ENCODE data around the gene PDHA1. TPM values are rescaled to one million over a fixed set of nuclear protein-coding genes. Genes with fewer than 3 reads are reported as not detected.
A peak's percentile ranks its signal among the peaks of the same experiment; 100 is the strongest.

PDHA1 gene
- total and polyA plus RNA-seq, 2 donors (not counting 1 experiment from before 2014, with no cell fraction given): 73.2 to 161 TPM

DNA sequence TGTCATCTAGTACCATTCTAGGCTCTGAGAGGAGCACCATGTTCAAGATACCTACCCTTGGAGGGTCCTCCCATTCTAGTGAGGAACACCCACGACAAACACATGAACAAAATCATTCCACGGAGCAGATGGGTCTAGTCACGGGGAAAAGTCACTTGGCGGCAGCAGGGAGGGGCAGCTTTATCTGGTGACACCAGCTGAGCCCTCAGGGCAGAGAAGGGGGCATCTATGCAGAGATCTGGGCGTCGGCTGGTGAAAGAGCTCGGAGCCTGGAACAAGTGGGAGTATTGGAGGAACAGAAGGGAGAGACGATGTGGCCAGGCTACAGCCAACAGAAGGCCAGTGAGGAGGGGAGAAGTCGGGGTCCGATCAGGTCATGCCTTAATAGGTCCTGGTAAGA is 11.9 kb upstream of the PDHA1 start:
- Histone ChIP-seq H3K27ac (ENCODE audit: insufficient read depth, low read length) (no peak overlapping the region), H2AFZ (ENCODE audit: low read length) (no peak overlapping the region), H3K36me3 (ENCODE audit: control insufficient read depth, insufficient read depth, low read length) (no peaks in the 10 kb centered on the region), H3K4me1 (ENCODE audit: control insufficient read depth, extremely low read depth, insufficient read depth, low read length) (no peaks in the 10 kb centered on the region), H3K27me3 (ENCODE audit: control insufficient read depth, insufficient read depth, low read length) (no peaks in the 10 kb centered on the region), H3K9me3 (ENCODE audit: control insufficient read depth, insufficient read depth, low read depth, low read length) (no peaks in the 10 kb centered on the region), H3K9ac (ENCODE audit: insufficient read depth, low read length) (no peak overlapping the region), H3K4me2 (ENCODE audit: extremely low read depth, insufficient read depth, low read length) (no peak overlapping the region), H3K4me3 (replicated peaks in 1 of 4; ENCODE audit: control extremely low read depth in 1 of 4, insufficient read depth in 1 of 4, low read depth in 3 of 4, low read length in 4 of 4) (no peak overlapping the region), H4K20me1 (ENCODE audit: control insufficient read depth, extremely low read depth, insufficient read depth, low read length) (no peaks in the 10 kb centered on the region), H3K79me2 (ENCODE audit: control insufficient read depth, insufficient read depth, low read length) (no peaks in the 10 kb centered on the region)
- DNase-seq (ENCODE audit: low read depth in 2 of 2): no peak
- TF ChIP-seq EZH2 (IDR thresholded peaks at IDR 0.05; ENCODE audit: low read length, missing control alignments): no peak
- TF ChIP-seq, protein P1, sequence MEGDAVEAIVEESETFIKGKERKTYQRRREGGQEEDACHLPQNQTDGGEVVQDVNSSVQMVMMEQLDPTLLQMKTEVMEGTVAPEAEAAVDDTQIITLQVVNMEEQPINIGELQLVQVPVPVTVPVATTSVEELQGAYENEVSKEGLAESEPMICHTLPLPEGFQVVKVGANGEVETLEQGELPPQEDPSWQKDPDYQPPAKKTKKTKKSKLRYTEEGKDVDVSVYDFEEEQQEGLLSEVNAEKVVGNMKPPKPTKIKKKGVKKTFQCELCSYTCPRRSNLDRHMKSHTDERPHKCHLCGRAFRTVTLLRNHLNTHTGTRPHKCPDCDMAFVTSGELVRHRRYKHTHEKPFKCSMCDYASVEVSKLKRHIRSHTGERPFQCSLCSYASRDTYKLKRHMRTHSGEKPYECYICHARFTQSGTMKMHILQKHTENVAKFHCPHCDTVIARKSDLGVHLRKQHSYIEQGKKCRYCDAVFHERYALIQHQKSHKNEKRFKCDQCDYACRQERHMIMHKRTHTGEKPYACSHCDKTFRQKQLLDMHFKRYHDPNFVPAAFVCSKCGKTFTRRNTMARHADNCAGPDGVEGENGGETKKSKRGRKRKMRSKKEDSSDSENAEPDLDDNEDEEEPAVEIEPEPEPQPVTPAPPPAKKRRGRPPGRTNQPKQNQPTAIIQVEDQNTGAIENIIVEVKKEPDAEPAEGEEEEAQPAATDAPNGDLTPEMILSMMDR (conservative IDR thresholded peaks at IDR 0.05 in 1 of 2, IDR thresholded peaks at IDR 0.05 in 1 of 2; ENCODE audit: low read depth in 1 of 2, low read length in 2 of 2): no peak

DNA sequence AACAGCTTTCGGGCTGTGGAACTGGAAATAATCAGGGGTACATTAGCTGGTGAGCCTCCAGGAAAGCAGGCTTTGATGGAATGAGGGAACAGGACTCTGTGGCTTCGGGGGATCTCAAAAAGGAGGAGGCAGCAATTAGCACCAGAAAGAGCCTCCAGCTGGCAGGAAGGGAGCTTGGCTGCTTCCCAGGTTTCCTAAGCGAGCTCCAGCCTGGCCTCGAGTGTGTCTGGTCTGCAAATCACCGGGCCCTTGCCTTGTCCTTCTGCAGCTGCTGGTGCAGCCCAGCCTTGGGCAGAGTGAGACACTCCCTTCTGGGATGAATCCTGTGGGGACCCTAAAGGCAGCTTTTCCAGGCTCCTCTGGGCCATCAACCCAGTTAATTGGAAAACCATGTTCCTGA is 10.7 kb upstream of the PDHA1 start:
- no peak overlapping the region for H2AFZ ChIP-seq (ENCODE audit: low read length)
- no peaks in the 10 kb centered on the region for H3K79me2 ChIP-seq (ENCODE audit: control insufficient read depth, insufficient read depth, low read length)
- H3K4me3 ChIP-seq (replicated peaks in 1 of 4; ENCODE audit: control extremely low read depth in 1 of 4, insufficient read depth in 1 of 4, low read depth in 3 of 4, low read length in 4 of 4): no peak overlapping the region
- H3K9ac ChIP-seq (ENCODE audit: insufficient read depth, low read length): no peak overlapping the region
- no peak for TF ChIP-seq EZH2 (IDR thresholded peaks at IDR 0.05; ENCODE audit: low read length, missing control alignments)
- TF ChIP-seq, protein P1 (conservative IDR thresholded peaks at IDR 0.05 in 1 of 2, IDR thresholded peaks at IDR 0.05 in 1 of 2; ENCODE audit: low read depth in 1 of 2, low read length in 2 of 2): no peak
- H3K9me3 ChIP-seq (ENCODE audit: control insufficient read depth, insufficient read depth, low read depth, low read length): no peaks in the 10 kb centered on the region
- H4K20me1 ChIP-seq (ENCODE audit: control insufficient read depth, extremely low read depth, insufficient read depth, low read length): no peaks in the 10 kb centered on the region
- no peaks in the 10 kb centered on the region for H3K4me1 ChIP-seq (ENCODE audit: control insufficient read depth, extremely low read depth, insufficient read depth, low read length)
- no peak overlapping the region for H3K4me2 ChIP-seq (ENCODE audit: extremely low read depth, insufficient read depth, low read length)
- H3K27me3 ChIP-seq (ENCODE audit: control insufficient read depth, insufficient read depth, low read length): no peaks in the 10 kb centered on the region
- peak; percentile 10 to 43 for DNase-seq (ENCODE audit: low read depth in 2 of 2)
- H3K36me3 ChIP-seq (ENCODE audit: control insufficient read depth, insufficient read depth, low read length): no peaks in the 10 kb centered on the region
- no peak overlapping the region for H3K27ac ChIP-seq (ENCODE audit: insufficient read depth, low read length)

DNA sequence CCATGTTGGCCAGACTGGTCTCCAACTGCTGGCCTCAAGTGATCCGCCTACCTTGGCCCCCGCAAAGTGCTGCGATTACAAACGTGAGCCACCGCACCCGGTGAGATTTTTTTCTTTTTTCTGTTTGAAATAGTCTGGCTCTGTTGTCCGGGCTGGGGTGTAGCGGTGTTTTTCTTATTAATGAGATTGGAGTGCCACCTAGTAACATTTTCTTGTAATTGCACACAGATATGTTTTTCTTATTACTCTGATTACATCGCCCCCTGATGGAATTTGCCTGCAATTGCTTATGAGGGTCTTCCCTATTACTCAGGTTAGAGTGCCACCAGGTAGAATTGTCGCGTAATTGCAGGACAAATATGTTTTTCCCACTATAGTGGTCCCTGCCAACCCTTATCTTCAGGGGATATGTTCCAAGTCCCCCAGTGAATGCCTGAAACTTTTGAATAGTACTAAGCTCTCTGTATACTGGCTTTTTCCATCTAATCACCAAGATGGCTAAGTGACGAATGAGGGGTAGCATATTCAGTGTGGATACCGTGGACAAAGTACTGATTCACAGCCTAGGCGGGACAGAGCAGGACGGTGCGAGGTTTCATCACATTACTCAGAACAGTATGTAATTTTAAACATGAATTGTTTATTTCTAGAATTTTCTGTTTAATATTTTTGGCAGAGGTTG is 8.6 kb upstream of the PDHA1 start:
- peak in 1 of 2 donors; percentile 20 for DNase-seq (ENCODE audit: low read depth in 2 of 2)
- H3K4me1 ChIP-seq (ENCODE audit: control insufficient read depth, extremely low read depth, insufficient read depth, low read length): no peaks in the 10 kb centered on the region

More for the DNA sequence above, 8.6 kb upstream of the PDHA1 start:
- Histone ChIP-seq H2AFZ (ENCODE audit: low read length) (no peak overlapping the region), H3K4me3 (replicated peaks in 1 of 4; ENCODE audit: control extremely low read depth in 1 of 4, insufficient read depth in 1 of 4, low read depth in 3 of 4, low read length in 4 of 4) (no peak overlapping the region), H3K9me3 (ENCODE audit: control insufficient read depth, insufficient read depth, low read depth, low read length) (no peaks in the 10 kb centered on the region), H3K79me2 (ENCODE audit: control insufficient read depth, insufficient read depth, low read length) (no peaks in the 10 kb centered on the region), H3K4me2 (ENCODE audit: extremely low read depth, insufficient read depth, low read length) (no peak overlapping the region), H3K27me3 (ENCODE audit: control insufficient read depth, insufficient read depth, low read length) (no peaks in the 10 kb centered on the region), H4K20me1 (ENCODE audit: control insufficient read depth, extremely low read depth, insufficient read depth, low read length) (no peaks in the 10 kb centered on the region), H3K9ac (ENCODE audit: insufficient read depth, low read length) (no peak overlapping the region), H3K27ac (ENCODE audit: insufficient read depth, low read length) (no peak overlapping the region), H3K36me3 (ENCODE audit: control insufficient read depth, insufficient read depth, low read length) (no peaks in the 10 kb centered on the region)
- TF ChIP-seq, protein P1 (conservative IDR thresholded peaks at IDR 0.05 in 1 of 2, IDR thresholded peaks at IDR 0.05 in 1 of 2; ENCODE audit: low read depth in 1 of 2, low read length in 2 of 2): peak in 1 of 2 donors; percentile 18
- no peak for TF ChIP-seq EZH2 (IDR thresholded peaks at IDR 0.05; ENCODE audit: low read length, missing control alignments)

Measured in fibroblast of lung (primary cell).